ENCODE results near the gene CTDSPL.

The CTDSPL gene

DNA sequence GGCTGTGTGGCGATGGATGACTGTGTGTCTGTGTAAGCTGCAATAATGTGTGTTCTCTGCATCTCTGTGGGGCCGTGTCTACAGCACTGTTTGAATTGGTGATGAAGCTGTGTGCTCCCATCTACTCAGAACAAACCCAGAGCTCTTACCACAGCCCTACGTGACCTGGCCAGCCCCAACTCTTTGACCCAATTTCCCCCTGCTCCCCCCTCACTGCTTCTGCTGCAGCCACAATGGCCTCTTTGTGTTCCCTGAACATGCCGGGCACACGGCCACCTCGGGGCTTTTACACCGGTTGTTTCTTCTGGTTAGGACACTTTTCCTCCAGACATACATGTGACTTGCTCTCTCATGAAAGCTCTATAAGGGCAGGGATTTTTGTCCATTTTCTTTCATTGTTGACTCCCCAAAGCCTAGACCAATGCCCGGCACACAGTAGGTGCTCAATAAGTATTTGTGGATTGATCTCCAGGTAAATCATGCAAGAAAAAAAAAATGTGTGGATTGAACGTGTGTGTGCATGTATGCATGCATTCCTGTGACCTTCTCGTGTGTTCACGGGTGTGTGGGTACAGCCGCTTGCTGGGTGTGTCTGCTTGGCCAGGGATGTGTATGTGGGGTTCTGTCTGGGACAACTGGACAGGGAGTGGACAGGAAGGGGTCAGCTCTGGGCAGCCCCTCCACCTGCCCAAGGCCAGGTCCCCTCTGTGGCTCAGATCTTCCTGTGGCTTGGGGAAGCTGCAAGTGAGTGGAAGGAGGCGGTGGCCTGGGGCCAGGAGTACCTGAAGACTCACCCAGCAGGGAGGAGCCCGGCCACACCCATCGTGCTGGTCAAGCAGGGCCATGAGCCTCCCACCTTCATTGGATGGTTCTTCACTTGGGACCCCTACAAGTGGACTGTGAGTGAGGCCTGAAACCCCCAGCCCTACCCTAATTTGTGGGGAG lies 143.7 kb downstream of the CTDSPL start:
- no peak for DNase-seq

DNA sequence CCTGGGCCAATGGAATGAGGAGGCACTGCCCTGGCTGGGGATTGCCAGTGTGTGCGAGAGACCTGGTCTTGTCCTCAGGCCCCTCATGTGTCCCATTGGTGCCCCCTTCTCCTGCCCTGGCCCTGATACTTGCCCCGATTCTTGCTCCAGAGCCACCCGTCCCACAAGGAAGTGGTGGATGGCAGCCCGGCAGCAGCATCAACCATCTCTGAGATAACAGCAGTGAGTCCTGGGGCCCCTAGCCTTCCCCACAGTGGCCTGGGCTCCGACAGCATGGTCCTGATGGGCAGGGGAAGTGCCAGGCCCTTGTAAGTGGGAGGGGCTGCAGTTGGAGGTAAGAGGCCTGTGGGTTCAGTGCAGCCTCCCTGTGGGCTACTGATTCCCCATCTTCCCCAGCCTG lies 144.4 kb downstream of the CTDSPL start:
- DNase-seq, result no peak

DNA sequence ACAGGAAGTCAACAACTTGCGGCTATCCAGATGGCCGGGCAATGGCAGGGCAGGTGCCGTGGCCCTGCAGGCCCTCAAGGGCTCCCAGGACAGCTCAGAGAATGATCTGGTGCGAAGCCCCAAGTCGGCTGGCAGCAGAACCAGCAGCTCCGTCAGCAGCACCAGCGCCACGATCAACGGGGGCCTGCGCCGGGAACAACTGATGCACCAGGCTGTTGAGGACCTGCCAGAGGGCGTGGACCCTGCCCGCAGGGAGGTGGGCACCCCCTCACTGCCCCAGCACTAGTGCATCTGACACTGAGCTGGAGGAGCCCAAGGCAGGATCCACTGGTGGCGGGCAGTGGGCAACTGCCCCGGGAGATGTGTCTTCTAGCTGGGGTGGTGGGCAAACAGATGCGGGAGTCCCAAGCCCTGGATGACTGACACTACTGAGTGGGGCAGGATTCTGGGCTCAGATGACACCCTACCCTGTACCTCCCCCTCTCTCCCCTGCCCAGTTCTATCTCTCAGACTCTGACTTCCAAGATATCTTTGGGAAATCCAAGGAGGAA lies 144.8 kb downstream of the CTDSPL start:
- no peak for DNase-seq

DNA sequence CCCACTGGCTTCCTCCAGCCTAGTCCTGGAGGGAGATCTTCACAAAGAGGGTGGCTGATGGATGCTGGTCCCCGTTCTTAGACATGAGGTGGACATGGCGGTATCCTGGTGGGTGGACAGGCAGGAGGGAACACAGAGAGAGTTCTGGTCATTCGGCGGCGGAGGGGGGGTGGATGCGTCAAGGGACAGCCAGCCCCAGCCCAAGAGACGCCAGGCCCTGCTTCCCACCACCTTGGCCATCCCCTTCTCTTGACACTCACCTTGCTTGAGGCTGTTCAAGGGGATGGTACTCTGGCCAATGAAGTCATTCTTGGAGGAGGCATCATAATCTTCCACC lies 146.0 kb downstream of the CTDSPL start:
- no peak for DNase-seq

DNA sequence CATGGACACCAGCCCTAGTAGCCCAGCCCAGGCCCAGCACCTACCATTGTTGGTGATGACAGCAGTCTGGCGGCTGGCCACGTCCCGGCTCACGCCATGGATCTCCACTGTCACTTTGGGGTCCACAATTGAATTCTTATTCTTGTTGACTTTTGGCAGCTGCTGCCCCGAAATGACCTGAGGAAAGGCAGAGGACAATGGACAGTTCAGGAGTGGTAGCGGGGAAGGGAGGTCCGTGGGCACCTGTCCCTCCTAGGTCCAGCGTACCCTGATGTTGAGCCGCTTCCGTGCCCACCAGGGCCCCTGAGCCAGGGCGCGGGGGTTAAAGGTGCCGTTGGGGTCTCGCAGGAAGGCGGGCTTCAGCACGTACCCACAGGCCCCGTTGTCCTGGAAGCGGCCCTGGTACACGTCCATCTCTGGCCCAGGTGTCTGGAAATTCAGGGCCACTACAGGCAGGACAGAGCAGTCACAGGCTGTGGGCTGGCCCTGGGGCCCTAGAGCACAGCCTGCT lies 146.6 kb downstream of the CTDSPL start:
- DNase-seq, result no peak

DNA sequence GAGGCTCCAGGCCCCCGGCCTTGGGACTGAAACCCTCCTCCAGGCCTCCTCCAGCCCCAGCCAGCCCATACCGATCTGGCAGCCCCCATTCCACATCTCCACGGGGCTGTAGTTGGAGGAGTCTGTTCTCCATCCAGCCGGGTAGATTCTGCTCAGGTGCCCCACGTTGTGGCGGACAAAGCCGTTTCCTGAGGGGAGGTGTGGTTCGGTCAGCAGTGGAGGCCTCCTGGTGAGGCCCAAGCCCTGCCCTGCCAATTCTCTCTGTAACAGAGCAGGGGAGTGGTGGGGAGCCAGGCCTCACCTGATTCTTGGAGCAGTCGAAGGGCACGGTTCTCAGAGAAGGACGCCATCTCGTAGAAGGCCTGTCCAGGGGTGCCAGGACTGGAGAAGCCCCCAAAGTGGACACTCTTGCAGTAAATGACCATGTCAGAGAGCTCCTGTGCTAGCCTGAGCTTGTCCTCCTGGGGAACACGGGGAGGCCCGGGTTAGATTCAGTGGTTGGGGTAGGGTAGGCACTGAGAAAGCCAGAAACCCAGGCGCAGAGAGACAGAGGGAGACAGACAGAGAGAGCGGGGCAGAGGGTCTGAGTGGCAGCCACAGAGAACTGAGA lies 147.4 kb downstream of the CTDSPL start:
- DNase-seq, result no peak

DNA sequence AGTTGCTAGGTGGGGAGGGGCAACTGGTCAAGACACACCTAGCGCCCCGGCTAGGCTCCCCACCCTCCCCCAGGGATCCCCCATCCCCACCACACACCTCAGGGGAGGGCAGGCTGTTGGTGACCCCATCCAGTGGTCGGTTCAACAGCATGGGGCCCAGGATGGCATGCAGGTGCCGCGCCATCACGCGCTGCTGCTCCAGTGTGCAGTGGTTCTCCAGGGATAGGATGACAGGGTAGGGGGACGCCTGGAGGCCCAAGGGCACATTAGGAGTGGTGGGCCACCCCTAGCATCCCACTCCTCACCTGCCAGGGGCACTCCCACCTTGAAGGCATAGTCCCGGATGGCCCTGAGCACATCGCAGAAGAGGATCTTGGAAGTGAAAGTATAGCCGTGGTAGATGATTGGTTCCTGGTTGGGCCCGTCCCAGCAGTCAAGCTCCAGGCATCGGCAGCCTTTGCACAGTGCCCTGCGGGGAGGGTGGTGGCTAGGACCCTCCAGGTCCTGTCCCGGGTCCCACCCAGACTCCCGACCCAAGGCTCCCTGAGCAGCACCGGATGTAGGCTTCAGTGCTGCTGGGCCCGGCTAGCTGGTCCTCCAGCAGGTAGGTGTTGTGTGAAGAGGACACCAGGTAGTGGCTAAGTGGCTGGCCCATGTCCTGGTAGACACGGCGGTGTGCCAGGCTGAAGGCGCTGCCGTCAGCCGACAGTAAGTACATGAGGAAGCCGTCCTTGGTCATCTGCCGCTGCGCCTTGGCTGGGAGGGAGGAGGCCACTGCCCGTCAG lies 148.3 kb downstream of the CTDSPL start:
- DNase-seq, result no peak

DNA sequence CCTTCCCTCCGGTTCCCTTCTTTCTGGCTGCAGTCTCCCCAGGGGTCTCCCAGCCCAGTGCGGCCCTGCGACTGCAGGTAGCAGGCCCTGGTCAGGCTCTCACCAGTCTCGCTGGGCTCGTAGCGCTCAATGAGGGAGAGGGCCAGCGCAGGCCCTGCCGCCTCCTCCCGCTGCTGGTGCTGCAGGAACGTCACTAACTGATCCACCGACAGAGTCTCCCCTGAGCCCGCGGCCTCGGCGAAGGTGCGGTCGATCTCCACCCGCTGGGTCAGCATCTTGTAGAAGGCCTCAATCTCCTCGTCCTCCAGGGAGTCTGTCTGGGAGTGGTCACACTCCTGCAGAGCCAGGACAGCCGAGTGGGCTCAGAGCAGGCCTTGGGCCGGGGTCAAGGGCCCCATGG lies 149.4 kb downstream of the CTDSPL start:
- DNase-seq, result no peak

DNA sequence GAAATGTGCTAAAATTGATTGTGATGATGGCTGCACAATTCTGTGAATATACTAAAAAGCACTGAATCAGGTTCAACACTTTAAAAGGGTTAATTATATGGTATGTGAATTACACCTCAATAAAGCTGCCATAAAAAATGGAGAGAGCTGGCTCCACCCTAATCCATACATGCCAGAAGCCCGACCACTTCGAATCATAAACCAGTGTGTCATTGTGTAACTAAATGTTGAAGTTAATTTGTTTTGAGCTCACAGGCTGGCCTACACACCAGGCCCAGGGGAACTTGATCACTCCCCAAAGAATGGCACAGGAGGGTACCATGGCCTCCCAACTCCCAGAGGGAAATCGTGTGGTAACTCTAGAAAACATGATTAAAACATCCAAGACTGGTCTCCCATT lies 153.8 kb downstream of the CTDSPL start:
- no peak for DNase-seq

DNA sequence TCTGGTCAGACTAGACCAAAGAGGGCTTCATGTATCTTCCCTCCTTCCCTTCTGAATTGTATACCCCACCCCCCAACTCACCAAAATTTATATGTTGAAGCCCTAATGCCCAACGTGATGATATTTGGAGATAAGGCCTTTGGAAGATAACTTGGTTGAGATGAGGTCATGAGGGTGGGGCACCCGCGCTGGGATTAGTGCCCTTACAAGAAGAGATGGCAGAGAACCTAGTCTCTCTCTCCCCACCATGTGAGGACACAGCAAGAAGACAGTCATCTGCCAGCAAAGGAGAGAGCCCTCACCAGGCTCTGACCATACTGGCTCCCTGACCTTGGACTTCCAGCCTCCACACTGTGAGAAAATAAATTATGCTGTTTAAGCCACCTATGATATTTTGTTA lies 154.3 kb downstream of the CTDSPL start:
- DNase-seq, result no peak

DNA sequence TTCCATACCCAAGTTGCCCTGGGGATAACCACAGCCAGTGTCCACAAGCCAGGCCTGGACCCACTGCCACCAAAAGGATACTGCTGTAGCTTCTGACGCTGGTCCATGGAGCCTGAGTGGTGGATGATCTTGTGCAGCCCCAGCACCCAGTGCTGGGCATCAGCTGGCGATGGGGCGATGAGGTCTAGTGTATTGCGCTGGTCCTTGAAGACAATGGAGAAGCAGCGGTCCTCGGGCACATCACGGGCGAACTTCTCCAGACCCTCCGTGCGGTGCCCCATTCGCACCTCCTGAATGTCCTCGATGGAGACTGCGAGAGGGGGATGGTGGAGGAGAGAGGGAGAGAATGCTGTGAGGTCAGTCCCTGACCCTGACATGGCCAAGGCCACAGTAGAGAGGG lies 154.7 kb downstream of the CTDSPL start:
- DNase-seq, result no peak

DNA sequence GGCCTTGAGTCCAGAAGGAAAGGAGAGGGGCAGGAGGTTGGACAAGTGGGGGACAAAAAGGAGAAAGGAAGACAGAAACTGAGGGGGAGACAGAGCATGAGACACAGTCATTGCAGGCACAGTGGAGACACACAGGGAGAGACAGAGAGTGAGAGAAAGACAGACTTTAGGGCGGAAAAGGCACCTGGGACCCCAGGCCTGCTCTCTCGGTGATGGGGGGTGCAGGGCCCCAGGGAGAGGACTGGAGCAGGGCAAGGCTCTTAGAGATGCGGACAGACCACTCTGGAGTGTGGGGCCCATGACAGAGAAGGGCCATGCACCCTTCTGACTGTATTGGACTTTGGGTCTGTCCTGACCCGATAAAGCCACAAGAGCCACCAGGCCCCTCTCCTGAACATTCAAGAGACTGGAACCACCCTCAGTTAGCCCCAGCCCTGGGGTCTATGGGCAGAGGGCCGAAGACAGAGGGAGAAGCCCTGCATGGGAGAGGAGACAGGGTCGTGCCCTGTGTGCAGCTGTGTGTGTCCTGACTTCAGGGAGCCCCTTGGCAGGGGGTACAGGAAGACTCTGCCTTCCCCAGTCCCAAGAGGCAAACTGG lies 155.3 kb downstream of the CTDSPL start:
- no peak for DNase-seq

DNA sequence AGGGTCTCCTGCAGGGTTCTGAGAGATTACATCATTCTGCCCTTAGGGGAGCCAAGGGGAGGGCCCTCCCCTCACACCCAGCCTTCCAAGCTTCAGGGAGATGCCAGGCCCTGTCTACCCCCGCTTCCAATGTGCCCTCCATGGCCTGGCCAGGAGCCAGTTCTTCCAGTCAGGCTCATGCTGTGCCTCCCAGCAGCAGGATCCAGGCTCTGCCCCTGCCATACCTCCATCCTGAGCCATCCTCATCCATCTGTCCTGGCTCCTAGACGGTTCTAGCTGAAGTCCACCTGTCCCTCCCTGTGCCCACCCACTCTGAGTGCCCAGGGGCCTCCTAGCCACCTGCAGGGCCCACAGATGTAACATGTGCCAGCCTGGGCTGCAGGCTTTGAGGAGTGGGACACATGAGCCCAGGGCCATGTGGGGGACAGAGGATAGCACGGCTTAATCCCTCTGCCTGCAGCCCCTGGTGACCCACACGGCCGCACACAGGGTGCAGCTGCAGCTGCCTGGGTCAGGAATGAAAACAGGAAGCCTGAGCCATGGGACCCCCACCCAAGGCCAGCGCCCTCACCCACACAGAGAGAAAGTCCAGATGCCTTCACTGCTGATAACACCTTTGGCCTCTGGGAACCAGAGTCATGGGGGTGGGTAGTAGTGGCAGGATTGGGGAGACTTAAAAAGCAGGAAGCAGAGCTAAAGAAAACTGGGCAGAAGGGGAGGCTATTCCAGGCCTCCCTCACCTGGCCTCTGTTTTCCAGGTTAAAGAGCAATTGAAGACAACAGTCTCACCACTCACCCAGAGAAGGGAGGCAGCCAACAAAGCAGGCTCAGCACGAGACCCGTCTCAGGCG lies 156.0 kb downstream of the CTDSPL start:
- no peak for DNase-seq

DNA sequence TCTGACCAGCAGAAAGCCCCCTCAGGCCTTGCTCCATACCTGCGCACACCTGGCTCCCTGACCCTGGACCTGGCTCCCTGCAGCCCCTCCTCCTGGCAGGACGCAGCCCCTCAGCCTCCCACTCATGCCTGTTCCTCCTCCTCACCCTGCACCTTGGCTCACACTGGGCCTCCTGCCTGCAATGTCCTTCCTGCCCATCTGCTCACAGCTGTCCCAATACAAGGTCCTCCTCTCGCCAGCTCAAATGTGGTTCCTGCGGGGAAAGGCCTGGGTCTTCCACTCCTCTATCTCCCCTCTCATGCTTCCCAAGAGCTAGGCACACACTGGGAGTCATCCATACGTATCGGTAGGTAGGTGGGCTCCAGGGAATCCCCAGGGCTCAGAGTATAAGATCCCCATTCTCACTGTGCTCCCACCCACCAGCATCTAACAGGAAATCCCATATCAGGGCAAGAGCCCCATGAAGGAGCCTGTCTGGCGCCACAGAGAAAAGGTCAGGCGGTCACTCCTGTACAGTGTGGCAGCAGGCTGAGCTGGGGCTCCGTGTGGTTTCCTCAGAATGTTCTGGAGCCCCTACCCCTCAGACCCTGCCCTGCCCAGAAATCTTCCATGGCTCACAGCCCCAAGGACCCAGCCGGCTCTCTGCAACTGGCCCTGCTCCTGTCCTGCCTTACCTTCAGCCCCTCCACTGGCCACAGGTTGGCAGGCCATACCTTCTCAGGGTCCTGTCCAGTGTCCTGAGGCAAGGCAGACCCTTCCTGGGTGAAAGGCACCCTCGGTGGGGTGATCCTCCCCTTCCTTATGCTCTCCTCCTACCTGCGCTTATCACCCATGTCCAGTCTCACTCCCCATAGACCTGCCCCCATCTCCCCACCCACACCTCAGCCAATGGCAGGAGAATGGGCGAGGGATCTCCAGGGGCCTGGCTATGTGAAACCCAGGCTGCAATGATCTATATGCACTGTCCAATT lies 156.9 kb downstream of the CTDSPL start:
- no peak for DNase-seq

DNA sequence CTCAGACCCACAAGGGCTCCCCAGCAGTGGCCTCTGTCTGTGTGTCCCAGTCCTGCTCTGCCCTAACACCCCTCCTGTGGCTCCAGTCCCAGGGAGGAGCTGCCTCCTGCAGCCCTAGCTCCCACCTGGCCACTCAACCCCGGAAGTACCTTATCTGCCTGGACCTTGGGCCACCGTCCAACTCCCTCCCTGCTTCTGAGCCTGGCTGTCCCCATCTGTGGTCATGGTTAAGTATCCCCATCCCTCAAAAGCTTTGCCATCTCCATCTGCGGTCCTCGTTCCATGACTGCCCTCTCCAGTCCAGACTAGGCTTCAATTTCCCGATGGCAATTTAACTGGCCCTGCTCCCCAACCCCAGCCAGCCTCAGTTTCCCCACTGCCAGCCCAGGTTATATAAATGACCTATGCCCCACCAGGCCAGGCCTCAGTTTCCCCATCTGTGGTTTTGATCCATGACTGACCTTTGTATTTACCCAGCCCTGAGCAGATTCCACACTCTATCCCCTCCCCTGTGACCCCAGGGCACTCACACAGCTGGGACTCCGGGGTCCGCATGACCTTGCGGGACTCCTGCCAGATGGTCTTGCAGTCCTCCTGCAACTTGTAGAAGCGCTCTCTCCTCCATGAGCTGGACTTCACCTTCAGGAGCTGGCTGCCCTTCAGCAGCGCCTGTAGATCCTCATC lies 158.1 kb downstream of the CTDSPL start:
- DNase-seq, result no peak

DNA sequence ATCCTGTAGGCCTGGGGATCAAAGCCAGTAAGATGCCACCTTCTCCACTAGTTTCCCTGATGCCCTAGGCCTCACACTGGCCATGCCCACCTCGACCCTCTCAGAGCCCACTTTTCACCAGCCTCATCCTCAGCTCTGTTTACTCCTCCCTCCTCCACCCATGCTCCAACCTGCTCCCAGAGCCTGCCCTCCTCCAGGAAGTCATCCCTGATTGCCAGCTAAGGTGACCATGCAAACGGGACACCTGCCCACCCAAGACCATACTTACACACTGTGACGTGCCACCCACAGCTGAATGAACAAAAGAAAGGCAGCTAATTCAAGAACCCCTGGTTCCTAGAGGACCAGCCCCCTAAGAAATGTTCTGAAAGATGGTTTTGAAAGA lies 158.7 kb downstream of the CTDSPL start:
- DNase-seq, result no peak

DNA sequence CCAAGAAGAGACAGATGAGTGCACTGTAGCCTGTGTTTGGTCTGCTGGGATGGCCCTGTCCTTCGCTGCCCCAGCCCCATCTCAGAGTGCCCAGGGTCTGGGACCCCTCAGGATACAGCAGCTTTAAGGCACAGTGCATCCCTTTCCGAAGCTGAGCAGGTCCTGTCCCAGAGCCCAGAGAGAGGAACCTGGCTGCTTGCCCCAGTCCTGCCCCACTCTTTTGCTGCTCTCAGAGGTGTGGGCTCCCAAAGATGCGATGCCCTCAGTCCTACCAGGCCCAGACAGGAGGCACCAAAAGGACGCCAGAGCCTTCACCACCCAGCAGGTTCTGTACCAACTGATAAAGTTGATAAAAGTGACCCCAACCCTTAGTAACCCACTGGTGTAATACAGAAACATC lies 159.5 kb downstream of the CTDSPL start:
- no peak for DNase-seq

DNA sequence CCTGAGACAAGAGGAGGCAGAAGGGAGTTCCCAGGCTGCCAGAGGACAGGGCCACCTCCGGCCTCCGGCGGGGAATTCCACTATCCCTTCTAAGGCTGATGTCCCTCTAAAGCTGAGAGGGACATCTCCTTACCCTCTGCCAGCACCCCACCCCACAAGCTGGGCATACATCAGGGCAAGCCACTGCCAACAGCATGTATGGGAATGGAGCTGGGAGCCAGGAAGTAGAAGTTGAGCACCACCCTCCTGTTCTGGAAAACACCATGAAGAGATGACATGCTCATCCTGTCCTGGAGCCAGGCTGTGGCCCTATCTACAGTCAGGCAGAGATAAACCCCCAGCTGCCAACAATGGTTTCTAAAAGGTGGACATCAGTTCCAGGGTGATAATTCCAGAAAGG lies 160.6 kb downstream of the CTDSPL start:
- no peak for DNase-seq

DNA sequence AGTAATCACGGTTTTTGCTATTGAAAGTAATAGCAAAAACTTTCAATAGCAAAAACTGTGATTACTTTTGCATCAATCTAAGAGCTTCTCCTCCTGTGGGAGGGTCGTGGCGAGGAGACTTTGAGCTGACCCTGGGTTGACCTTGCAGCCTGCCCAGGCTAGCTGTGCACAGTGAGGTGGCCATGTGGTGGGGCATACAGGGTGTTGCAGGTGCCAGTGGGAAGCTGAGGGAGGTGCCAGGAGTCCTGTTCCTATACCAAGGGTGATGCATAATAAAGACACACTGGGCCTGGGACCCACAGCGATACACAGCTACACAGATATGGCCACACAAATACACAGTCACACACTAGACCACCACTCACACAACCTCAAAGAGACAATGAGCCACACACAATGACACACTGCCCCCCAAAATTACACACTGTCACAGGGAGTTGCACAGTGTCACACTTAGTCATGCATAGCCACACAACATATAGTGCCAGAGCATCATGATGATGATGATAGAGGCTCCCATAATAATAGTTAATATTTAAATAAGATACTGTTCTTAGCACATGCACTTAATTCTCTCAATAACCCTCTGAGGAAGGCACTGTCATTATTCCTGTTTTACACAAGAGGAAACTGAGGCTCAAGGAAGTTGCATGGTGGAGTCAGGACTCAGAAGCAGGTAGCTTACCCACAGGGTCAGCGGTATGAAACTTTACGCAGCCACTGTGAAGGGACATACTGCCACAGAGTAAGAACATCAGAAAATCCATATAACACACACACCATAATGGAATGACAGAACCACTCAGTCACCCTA lies 161.4 kb downstream of the CTDSPL start:
- DNase-seq, result no peak
